HL-60 (cell line): ENCODE results near the gene SLC24A2.

Experiments used
- DNase-seq, 2 experiments: peaks; one replicate each; pipeline ENCODE4 v3.0.0-alpha.2; 2010 to 2020; ENCODE audit warnings: low read depth in 1 of 2, low spot score in 1 of 2
- H3K27ac ChIP-seq: fragments of 250-450 bp; sonication (Bioruptor Pico); replicated peaks from 2 replicates; pipeline ENCODE4 v1.5.1; 2020; ENCODE audit warnings: mild to moderate bottlenecking, moderate library complexity
- H3K27me3 ChIP-seq: fragments of 250-450 bp; sonication (Bioruptor Pico); 2 replicates; pipeline ENCODE4 v1.5.1; 2021; ENCODE audit warnings: mild to moderate bottlenecking, moderate library complexity; ENCODE audit not compliant: insufficient read depth, poor library complexity, severe bottlenecking
- H3K4me3 ChIP-seq: replicated peaks from 2 replicates; pipeline ENCODE4 v1.5.1; 2011; ENCODE audit warnings: mild to moderate bottlenecking, control low read depth, low read length; ENCODE audit not compliant: insufficient read depth
- GABPA ChIP-seq: IDR thresholded peaks from 2 replicates; pipeline ENCODE4 v1.6.1; 2012; ENCODE audit warnings: low read depth
- POLR2AphosphoS5 ChIP-seq: IDR thresholded peaks from 2 replicates; pipeline ENCODE4 v1.6.1; 2012; ENCODE audit warnings: low read depth
- SPI1 ChIP-seq: IDR thresholded peaks from 2 replicates; pipeline ENCODE4 v1.6.1; 2012; ENCODE audit warnings: low read depth, mild to moderate bottlenecking, borderline replicate concordance
- TF ChIP-seq, protein P1 (sequence below): IDR thresholded peaks from one replicate; pipeline ENCODE4 v1.5.1; 2011; ENCODE audit warnings: low read length, control low read depth, inconsistent platforms; ENCODE audit not compliant: insufficient read depth
- TF ChIP-seq, protein P2 (sequence below): IDR thresholded peaks from 2 replicates; pipeline ENCODE4 v1.6.1; 2012; ENCODE audit warnings: low read depth; ENCODE audit not compliant: insufficient replicate concordance

The SLC24A2 gene

DNA sequence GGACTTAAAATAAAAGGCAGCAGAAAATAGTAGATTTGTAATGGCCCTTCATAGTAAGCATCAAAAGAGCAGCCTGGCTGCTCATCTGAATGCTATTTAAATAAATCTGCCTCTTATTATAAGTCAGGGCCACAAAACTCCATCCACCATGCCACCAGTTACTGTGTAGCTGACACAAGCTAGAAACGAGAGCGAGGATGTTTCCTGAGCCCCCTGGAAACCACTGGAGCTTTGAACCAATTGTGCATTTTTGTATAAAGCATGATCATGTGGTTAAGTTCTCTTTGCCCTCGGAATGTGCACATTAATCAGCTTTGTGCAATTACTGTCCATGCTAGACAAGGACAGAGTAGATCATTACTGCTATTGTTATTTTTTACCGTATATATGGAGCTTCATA is 17.4 kb downstream of the SLC24A2 start:
- TF ChIP-seq, protein P1, sequence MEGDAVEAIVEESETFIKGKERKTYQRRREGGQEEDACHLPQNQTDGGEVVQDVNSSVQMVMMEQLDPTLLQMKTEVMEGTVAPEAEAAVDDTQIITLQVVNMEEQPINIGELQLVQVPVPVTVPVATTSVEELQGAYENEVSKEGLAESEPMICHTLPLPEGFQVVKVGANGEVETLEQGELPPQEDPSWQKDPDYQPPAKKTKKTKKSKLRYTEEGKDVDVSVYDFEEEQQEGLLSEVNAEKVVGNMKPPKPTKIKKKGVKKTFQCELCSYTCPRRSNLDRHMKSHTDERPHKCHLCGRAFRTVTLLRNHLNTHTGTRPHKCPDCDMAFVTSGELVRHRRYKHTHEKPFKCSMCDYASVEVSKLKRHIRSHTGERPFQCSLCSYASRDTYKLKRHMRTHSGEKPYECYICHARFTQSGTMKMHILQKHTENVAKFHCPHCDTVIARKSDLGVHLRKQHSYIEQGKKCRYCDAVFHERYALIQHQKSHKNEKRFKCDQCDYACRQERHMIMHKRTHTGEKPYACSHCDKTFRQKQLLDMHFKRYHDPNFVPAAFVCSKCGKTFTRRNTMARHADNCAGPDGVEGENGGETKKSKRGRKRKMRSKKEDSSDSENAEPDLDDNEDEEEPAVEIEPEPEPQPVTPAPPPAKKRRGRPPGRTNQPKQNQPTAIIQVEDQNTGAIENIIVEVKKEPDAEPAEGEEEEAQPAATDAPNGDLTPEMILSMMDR, result no peak
- no peak for TF ChIP-seq SPI1
- TF ChIP-seq, protein P2, sequence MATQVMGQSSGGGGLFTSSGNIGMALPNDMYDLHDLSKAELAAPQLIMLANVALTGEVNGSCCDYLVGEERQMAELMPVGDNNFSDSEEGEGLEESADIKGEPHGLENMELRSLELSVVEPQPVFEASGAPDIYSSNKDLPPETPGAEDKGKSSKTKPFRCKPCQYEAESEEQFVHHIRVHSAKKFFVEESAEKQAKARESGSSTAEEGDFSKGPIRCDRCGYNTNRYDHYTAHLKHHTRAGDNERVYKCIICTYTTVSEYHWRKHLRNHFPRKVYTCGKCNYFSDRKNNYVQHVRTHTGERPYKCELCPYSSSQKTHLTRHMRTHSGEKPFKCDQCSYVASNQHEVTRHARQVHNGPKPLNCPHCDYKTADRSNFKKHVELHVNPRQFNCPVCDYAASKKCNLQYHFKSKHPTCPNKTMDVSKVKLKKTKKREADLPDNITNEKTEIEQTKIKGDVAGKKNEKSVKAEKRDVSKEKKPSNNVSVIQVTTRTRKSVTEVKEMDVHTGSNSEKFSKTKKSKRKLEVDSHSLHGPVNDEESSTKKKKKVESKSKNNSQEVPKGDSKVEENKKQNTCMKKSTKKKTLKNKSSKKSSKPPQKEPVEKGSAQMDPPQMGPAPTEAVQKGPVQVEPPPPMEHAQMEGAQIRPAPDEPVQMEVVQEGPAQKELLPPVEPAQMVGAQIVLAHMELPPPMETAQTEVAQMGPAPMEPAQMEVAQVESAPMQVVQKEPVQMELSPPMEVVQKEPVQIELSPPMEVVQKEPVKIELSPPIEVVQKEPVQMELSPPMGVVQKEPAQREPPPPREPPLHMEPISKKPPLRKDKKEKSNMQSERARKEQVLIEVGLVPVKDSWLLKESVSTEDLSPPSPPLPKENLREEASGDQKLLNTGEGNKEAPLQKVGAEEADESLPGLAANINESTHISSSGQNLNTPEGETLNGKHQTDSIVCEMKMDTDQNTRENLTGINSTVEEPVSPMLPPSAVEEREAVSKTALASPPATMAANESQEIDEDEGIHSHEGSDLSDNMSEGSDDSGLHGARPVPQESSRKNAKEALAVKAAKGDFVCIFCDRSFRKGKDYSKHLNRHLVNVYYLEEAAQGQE, result no peak
- no peak for TF ChIP-seq GABPA
- no peak for TF ChIP-seq POLR2AphosphoS5
- H3K27me3 ChIP-seq, result no peaks in the 10 kb centered on the region
- H3K4me3 ChIP-seq, result no peak overlapping the region
- no peak for DNase-seq
- H3K27ac ChIP-seq, result no peak overlapping the region

DNA sequence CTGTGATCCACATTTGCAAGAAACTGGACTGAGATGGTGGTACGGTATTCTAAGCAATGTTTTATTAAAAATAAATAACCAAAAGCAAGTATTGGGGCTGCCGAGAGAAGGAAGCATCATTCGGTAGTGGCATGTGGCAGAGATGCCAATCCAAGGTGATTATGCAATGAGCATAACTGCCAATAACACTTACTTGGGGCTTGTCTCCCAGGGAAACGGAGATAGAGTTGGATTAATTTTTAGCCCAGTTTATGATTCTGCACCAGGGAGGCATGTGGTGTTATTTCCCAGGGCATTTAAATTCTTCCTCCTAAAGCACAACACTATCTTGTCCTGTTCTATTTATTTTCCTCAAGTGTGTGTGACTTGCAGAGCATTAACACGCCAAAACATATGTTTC is 17.9 kb downstream of the SLC24A2 start:
- Histone ChIP-seq H3K27ac (no peak overlapping the region), H3K27me3 (no peaks in the 10 kb centered on the region), H3K4me3 (no peak overlapping the region)
- no peak for DNase-seq
- TF ChIP-seq, protein P2, result no peak
- TF ChIP-seq, protein P1, result no peak
- TF ChIP-seq POLR2AphosphoS5 (no peak), GABPA (no peak), SPI1 (no peak)

DNA sequence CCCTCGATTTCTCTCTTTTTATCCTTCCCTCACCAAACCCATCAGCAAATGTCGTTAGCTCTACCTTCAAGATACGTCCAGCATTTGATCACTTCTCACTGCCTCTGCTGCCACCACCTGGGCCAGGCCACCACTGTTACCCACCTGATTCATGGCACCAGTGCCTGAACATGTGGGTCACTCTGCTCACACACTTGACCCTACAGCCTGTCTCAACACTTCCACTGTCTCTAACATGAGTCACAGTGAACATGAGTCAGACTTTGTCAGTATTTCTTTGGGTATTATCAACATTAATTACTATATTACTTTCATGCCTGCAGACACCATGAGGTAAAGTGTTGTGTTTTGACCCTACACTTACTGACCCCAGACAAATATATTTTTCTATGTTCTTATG is 19.6 kb downstream of the SLC24A2 start:
- H3K4me3 ChIP-seq, result no peak overlapping the region
- DNase-seq, result no peak
- TF ChIP-seq SPI1, result no peak
- TF ChIP-seq, protein P2, result no peak
- TF ChIP-seq POLR2AphosphoS5, result no peak
- TF ChIP-seq, protein P1, result no peak
- no peak for TF ChIP-seq GABPA
- H3K27me3 ChIP-seq, result no peaks in the 10 kb centered on the region
- H3K27ac ChIP-seq, result no peak overlapping the region
